ENCODE measurements around the gene STAG2. TPM values are rescaled to one million over a fixed set of nuclear protein-coding genes. Genes with fewer than 3 reads are reported as not detected.
"Not testable (repeated sequence)": the region's sequence is repeated elsewhere in the genome, so short reads cannot be mapped to it uniquely, and the experiment has no call there.

The STAG2 gene
- total RNA-seq, 4 donors from 2014 or later, result 39.3 to 65.6 (median 55.5) TPM

GRCh38 chrX:124127496-124127895 lies 166.0 kb downstream of the STAG2 start:
- Histone ChIP-seq H3K9me3 (no peaks in the 10 kb centered on the region), H3K4me1 (no peaks in the 10 kb centered on the region), H3K4me3 (no peak overlapping the region), H3K36me3 (no peaks in the 10 kb centered on the region), H3K27ac (no peak overlapping the region), H3K27me3 (no peaks in the 10 kb centered on the region)
- intact Hi-C loops (cut with DNase I; ENCODE audit: low total_unique reads) (no loop called here), in situ Hi-C loops (cut with MboI; ENCODE audit: low sequenced_read_pairs in 4 of 4) (no loop called here)
- ATAC-seq (no peak), DNase-seq (no peak)
- TF ChIP-seq POLR2A (IDR thresholded peaks at IDR 0.05), result no peak
- TF ChIP-seq, protein P1, sequence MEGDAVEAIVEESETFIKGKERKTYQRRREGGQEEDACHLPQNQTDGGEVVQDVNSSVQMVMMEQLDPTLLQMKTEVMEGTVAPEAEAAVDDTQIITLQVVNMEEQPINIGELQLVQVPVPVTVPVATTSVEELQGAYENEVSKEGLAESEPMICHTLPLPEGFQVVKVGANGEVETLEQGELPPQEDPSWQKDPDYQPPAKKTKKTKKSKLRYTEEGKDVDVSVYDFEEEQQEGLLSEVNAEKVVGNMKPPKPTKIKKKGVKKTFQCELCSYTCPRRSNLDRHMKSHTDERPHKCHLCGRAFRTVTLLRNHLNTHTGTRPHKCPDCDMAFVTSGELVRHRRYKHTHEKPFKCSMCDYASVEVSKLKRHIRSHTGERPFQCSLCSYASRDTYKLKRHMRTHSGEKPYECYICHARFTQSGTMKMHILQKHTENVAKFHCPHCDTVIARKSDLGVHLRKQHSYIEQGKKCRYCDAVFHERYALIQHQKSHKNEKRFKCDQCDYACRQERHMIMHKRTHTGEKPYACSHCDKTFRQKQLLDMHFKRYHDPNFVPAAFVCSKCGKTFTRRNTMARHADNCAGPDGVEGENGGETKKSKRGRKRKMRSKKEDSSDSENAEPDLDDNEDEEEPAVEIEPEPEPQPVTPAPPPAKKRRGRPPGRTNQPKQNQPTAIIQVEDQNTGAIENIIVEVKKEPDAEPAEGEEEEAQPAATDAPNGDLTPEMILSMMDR (IDR thresholded peaks at IDR 0.05 in 4 of 5, conservative IDR thresholded peaks at IDR 0.05 in 1 of 5), result no peak

DNA sequence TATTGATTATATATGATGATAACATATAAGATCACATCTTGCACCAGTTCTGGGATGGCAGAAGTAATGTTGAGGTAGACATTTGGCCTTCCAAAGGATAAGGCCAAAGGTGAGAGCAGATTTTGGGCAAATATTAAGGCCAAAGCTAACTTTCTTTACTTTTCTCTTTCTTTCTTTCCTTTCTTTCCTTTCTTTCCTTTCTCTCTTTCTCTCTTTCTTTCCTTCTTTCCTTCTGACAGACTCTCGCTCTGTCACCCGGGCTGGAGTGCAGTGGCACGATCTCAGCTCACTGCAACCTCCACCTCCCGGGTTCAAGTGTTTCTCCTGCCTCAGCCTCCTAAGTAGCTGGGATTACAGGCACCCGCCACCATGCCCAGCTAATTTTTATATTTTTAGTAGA lies 170.9 kb downstream of the STAG2 start:
- ATAC-seq; H3K36me3 ChIP-seq; in situ Hi-C loops (cut with MboI; ENCODE audit: low sequenced_read_pairs in 4 of 4); intact Hi-C loops (cut with DNase I; ENCODE audit: low total_unique reads); H3K4me3 ChIP-seq; DNase-seq; H3K4me1 ChIP-seq; H3K27ac ChIP-seq; H3K27me3 ChIP-seq; H3K9me3 ChIP-seq: not testable (repeated sequence)

GRCh38 chrX:124145749-124146148 lies 184.2 kb downstream of the STAG2 start:
- Histone ChIP-seq H3K27ac (no peak overlapping the region), H3K4me1 (no peaks in the 10 kb centered on the region), H3K27me3 (no peaks in the 10 kb centered on the region), H3K4me3 (no peak overlapping the region), H3K9me3 (peaks cover 0 to 13% (median 0%) of the 10 kb centered on the region in 3 donors), H3K36me3 (no peaks in the 10 kb centered on the region)
- in situ Hi-C loops (cut with MboI; ENCODE audit: low sequenced_read_pairs in 4 of 4) (no loop called here), intact Hi-C loops (cut with DNase I; ENCODE audit: low total_unique reads) (no loop called here)
- TF ChIP-seq, protein P1 (IDR thresholded peaks at IDR 0.05 in 4 of 5, conservative IDR thresholded peaks at IDR 0.05 in 1 of 5), result no peak
- no peak for TF ChIP-seq POLR2A (IDR thresholded peaks at IDR 0.05)
- ATAC-seq (no peak), DNase-seq (no peak)

DNA sequence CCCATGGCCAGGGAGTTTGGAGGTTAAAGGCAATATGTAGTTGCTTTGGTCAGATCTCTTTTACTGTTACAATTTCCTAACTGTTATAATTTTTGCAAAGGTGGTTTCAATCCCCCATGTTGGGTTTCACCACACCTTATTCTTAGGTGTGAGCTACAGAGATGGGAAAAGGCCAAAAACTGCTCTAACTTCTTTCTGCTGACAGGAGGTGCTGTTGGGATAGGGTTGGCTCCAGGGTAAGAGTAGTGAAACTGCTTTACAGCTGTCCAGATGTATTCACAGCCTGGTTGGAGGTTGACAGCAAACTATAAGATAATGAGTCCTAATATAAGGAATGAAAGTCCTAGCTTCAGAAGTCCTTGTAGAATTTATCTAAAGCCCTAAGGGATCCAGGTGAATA lies 189.7 kb downstream of the STAG2 start:
- ATAC-seq, result no peak

More for the DNA sequence above, 189.7 kb downstream of the STAG2 start:
- H3K27me3 ChIP-seq, result no peaks in the 10 kb centered on the region
- in situ Hi-C loops (cut with MboI; ENCODE audit: low sequenced_read_pairs in 4 of 4), result no loop called here
- DNase-seq, result no peak
- no peaks in the 10 kb centered on the region for H3K4me1 ChIP-seq
- intact Hi-C loops (cut with DNase I; ENCODE audit: low total_unique reads), result no loop called here
- peaks cover 0 to 6% (median 0%) of the 10 kb centered on the region in 3 donors for H3K9me3 ChIP-seq
- H3K36me3 ChIP-seq, result no peaks in the 10 kb centered on the region
- TF ChIP-seq POLR2A (IDR thresholded peaks at IDR 0.05), result no peak
- TF ChIP-seq, protein P1 (IDR thresholded peaks at IDR 0.05 in 4 of 5, conservative IDR thresholded peaks at IDR 0.05 in 1 of 5), result no peak
- H3K4me3 ChIP-seq, result no peak overlapping the region
- no peak overlapping the region for H3K27ac ChIP-seq

Other genes starting within 250 kb of the STAG2 start
- 10 to 100 TPM; 18.2 to 51.6 (median 22.3) TPM for gene THOC2, start 228.7 kb upstream of the STAG2 start, total RNA-seq
- 10 to 100 TPM; 14.4 to 31.1 (median 26.8) TPM for gene XIAP, start 101.7 kb upstream of the STAG2 start, total RNA-seq

Data from gastrocnemius medialis (tissue), 4 donors.